ENCODE results near the gene MBOAT2. TPM values are rescaled to one million over a fixed set of nuclear protein-coding genes. Genes with fewer than 3 reads are reported as not detected.

MBOAT2 gene
- total and polyA plus RNA-seq, 2 of the 13 experiments (the other 11 are each of a cell fraction or from before 2014, with no cell fraction given), result 0.11 to 0.36 TPM

GRCh38 chr2:8996006-8996405 lies 7.5 kb downstream of the MBOAT2 start (continued):
- no peak for TF ChIP-seq ZNF407 (CRISPR knock-in tag; IDR thresholded peaks at IDR 0.05; ENCODE audit: not compliant biosample characterization)
- no peak for TF ChIP-seq ZNF354B (CRISPR knock-in tag; IDR thresholded peaks at IDR 0.05)
- no peak for TF ChIP-seq PLSCR1 (CRISPR knock-in tag; IDR thresholded peaks at IDR 0.05; ENCODE audit: borderline replicate concordance)

DNA sequence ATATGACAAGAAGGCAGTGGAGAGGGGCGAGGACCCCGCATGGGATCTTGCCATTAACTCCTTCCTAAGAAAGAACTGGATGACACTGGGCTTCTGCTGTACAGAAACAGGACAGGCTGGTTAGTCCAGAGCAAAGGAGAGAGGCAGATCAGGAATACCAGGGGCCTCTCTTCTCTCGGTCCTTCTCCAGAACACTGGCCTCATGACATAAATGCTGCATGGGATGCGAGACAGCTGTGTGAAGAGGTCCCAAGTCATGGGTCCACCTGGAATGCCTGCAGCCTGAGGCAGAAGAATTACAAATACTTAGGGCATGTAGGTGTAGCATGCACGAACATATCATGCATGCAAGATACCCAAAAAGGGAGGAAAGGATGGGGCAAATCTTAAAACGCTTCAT lies 9.1 kb downstream of the MBOAT2 start:
- Histone ChIP-seq H3K27ac (ENCODE audit: extremely low read length, insufficient read depth, low read length) (no peak overlapping the region), H3K4me1 (ENCODE audit: insufficient read depth, low read length) (no peaks in the 10 kb centered on the region), H3K79me2 (ENCODE audit: insufficient read depth, low read length) (no peaks in the 10 kb centered on the region), H2AFZ (ENCODE audit: low read length) (no peak overlapping the region), H3K27me3 (ENCODE audit: control insufficient read depth in 1 of 2, insufficient read depth in 2 of 2, low read length in 2 of 2) (peaks cover 0 to 32% of the 10 kb centered on the region in 2 experiments; a peak in 4 of 5 replicates), H3K36me3 (replicated peaks in 1 of 2; ENCODE audit: control insufficient read depth in 1 of 2, insufficient read depth in 2 of 2, low read length in 2 of 2) (no peaks in the 10 kb centered on the region), H3K9me3 (ENCODE audit: low read length) (no peaks in the 10 kb centered on the region), H3K9ac (ENCODE audit: insufficient read depth, low read depth, low read length) (no peak overlapping the region), H3K4me2 (ENCODE audit: low read depth, low read length) (no peak overlapping the region), H4K20me1 (ENCODE audit: insufficient read depth, low read length) (no peaks in the 10 kb centered on the region), H3K4me3 (replicated peaks in 1 of 3; ENCODE audit: insufficient read depth in 1 of 3, low read depth in 2 of 3, low read length in 3 of 3) (no peak overlapping the region)
- DNase-seq (ENCODE audit: low spot score) (no peak), FAIRE-seq (no peak), ATAC-seq (no peak)
- in situ Hi-C loops (cut with HindIII; ENCODE audit: extremely low pct_ligation_motif_present, low pct_unique_long_range_greater_than_20kb) (no loop called here), intact Hi-C loops (cut with micrococcal nuclease; ENCODE audit: unreplicated experiment) (no loop called here)
- 11% methylated on average over 6 of the region's 6 CpGs for WGBS (ENCODE audit: low lambda C conversion rate)
- POLR2A ChIA-PET, result no interaction called here
- BruUV-seq (replicated peaks), result no TSS peak
- CTCF ChIA-PET (ENCODE audit: low intra/inter-chr PET ratio, low total read pairs), result no interaction called here
- TF ChIP-seq ZNF382 (CRISPR knock-in tag; IDR thresholded peaks at IDR 0.05; ENCODE audit: borderline replicate concordance), result no peak
- no peak for TF ChIP-seq ATRX (CRISPR knock-in tag; IDR thresholded peaks at IDR 0.05; ENCODE audit: borderline replicate concordance)
- TF ChIP-seq KLF11 (CRISPR knock-in tag; IDR thresholded peaks at IDR 0.05), result no peak
- no peak for TF ChIP-seq PREB (CRISPR knock-in tag; IDR thresholded peaks at IDR 0.05)
- TF ChIP-seq FOXO1 (CRISPR knock-in tag; IDR thresholded peaks at IDR 0.05), result no peak

Measured in HepG2 (cell line).